DOHH2 (cell line): Measurements from ENCODE around the gene RSPH6A.

Source experiments
- CTCF ChIP-seq: fragments of 200-600 bp; sonication (generic); IDR thresholded peaks from one replicate; pipeline ENCODE4 v1.5.1; 2014; ENCODE audit warnings: antibody characterized with exemption, mild to moderate bottlenecking, low read depth, low read length; ENCODE audit not compliant: poor library complexity, severe bottlenecking
- EZH2phosphoT487 ChIP-seq: fragments of 200-600 bp; sonication (generic); IDR thresholded peaks from 2 replicates; pipeline ENCODE4 v1.6.1; 2017; ENCODE audit warnings: borderline replicate concordance, mild to moderate bottlenecking, antibody characterized with exemption, low read length, moderate library complexity, mixed read lengths

DNA sequence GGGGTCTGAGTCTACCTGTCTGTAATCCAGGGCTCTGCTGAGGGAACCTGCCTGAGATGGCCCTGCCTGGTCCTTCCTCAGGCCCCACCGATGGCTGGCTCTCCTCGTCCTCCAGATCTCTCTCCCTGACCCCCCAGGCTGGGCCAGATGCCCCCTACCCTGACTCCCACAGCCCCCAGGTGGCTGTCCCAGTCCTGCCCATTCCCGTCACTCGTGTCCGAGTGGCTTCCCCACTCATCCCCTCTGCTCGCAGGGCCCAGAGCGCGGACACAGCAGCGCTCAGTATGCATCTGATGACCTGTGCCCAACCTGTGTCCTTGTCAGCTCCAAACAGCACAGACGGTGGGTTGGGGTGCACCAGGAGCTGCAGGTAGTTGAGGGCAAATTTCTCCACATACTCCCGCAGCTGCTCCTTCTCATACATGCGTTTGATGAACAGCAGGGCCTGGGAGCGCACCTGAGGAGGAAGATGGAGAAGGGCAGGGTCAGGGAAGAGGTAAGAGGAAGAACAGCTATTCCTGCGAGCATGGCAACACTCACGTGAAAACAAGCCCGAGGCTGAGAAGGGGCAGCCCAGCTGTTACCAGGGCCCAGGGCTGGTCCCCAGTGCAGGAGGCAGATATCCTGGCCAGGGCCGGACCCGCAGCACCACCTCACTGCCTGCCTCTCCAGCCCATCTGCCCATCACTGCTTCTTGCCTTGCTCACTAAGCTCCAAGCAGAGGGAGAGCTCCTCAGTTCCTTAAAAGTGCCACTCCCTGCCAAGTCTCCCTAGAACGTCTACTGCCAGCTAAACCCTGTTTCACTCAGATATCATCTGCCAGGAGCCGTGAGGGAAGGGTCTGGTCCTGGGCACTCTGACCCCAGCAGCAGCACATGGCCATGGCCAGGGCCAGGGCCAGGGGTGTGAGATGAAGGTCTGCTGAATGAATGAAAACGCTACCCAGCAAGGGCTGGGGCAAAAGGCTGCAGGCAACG, 11.1 kb upstream of the RSPH6A start:
- TF ChIP-seq CTCF (no peak), EZH2phosphoT487 (no peak)
